MCF 10A (cell line): ENCODE data around the gene ROBO2. TPM values are rescaled to one million over a fixed set of nuclear protein-coding genes. Genes with fewer than 3 reads are reported as not detected.

ENCODE experiments used
- BruUV-seq: library from RNA; stranded (reverse); fragments of 400-500 nt; replicated peaks from 2 replicates; lab custom pipeline; 2021; lab: Mats Ljungman, UMichigan
- CTCF ChIA-PET: fragments of 300-600 bp; sonication (Branson Sonifier 250); formaldehyde crosslinking; extraction: SDS; loops from one replicate; lab custom pipeline; 2021; ENCODE audit warnings: antibody characterized with exemption, inconsistent platforms; lab: Yijun Ruan, JAX
- POLR2A ChIA-PET: fragments of 300-600, 350-650 bp; sonication (Branson Sonifier 250); formaldehyde crosslinking; extraction: SDS; loops from one replicate; lab custom pipeline; 2020; ENCODE audit warnings: antibody characterized with exemption, inconsistent platforms; lab: Yijun Ruan, JAX
- DNase-seq: peaks from one replicate; pipeline ENCODE4 v3.0.0-alpha.2; 2018; ENCODE audit not compliant: unreplicated experiment
- H3K27ac Mint-ChIP-seq: one replicate; pipeline ENCODE4 v1.8.0; 2022; ENCODE audit warnings: mild to moderate bottlenecking, low read depth, mixed read lengths; ENCODE audit not compliant: unreplicated experiment
- H3K27me3 Mint-ChIP-seq: one replicate; pipeline ENCODE4 v1.8.0; 2022; ENCODE audit warnings: mixed read lengths; ENCODE audit not compliant: insufficient read depth, unreplicated experiment
- H3K36me3 Mint-ChIP-seq: one replicate; pipeline ENCODE4 v1.8.0; 2022; ENCODE audit warnings: mild to moderate bottlenecking, moderate library complexity, mixed read lengths; ENCODE audit not compliant: insufficient read depth, unreplicated experiment
- H3K4me1 Mint-ChIP-seq: one replicate; pipeline ENCODE4 v1.8.0; 2022; ENCODE audit warnings: mixed read lengths; ENCODE audit not compliant: insufficient read depth, unreplicated experiment
- H3K4me3 Mint-ChIP-seq: one replicate; pipeline ENCODE4 v1.8.0; 2022; ENCODE audit warnings: mild to moderate bottlenecking, moderate library complexity, mixed read lengths; ENCODE audit not compliant: unreplicated experiment
- H3K9me3 Mint-ChIP-seq: one replicate; pipeline ENCODE4 v1.8.0; 2022; ENCODE audit warnings: mixed read lengths; ENCODE audit not compliant: unreplicated experiment
- intact Hi-C: fragments of 100-400 bp; cut with micrococcal nuclease; formaldehyde crosslinking; loops from 2 replicates; pipeline ENCODE4 v1.14.1; 2022
- total RNA-seq: library from RNA; stranded (reverse); gene quantifications from 2 replicates; pipeline ENCODE4 v1.2.3, GENCODE V29; 2022
- TF ChIP-seq, protein P1 (sequence below): fragments of 200-600 bp; IDR thresholded peaks from one replicate; pipeline ENCODE4 v1.8.0; 2022; ENCODE audit warnings: antibody characterized with exemption, mild to moderate bottlenecking; ENCODE audit not compliant: unreplicated experiment

ROBO2 gene
- total RNA-seq, 1 experiment from 2014 or later: not detected

DNA sequence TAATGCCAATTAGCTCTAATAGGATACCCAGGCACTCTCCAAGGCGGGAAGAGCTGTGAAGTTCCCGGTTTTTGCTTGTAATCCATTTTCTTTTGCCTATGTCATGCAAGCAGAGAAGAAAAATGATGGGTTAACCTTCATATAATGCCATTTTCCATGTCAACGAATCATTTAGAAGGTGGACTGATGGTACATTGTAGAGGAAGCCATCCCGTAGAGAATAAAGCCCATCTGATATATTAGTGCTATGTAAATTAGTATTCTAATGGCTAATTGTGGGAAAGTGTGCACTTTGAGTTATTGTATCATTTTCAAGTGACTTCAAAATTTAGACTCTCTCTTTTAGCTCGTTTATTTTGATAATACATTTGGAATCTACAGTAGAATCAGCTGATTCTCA, 509.1 kb downstream of the ROBO2 start:
- intact Hi-C loops: no loop called here
- TF ChIP-seq, protein P1, sequence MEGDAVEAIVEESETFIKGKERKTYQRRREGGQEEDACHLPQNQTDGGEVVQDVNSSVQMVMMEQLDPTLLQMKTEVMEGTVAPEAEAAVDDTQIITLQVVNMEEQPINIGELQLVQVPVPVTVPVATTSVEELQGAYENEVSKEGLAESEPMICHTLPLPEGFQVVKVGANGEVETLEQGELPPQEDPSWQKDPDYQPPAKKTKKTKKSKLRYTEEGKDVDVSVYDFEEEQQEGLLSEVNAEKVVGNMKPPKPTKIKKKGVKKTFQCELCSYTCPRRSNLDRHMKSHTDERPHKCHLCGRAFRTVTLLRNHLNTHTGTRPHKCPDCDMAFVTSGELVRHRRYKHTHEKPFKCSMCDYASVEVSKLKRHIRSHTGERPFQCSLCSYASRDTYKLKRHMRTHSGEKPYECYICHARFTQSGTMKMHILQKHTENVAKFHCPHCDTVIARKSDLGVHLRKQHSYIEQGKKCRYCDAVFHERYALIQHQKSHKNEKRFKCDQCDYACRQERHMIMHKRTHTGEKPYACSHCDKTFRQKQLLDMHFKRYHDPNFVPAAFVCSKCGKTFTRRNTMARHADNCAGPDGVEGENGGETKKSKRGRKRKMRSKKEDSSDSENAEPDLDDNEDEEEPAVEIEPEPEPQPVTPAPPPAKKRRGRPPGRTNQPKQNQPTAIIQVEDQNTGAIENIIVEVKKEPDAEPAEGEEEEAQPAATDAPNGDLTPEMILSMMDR: no peak
- Mint-ChIP-seq H3K36me3 (no peaks in the 10 kb centered on the region), H3K9me3 (no peaks in the 10 kb centered on the region), H3K4me1 (no peaks in the 10 kb centered on the region), H3K27me3 (no peaks in the 10 kb centered on the region), H3K27ac (no peak overlapping the region), H3K4me3 (no peak overlapping the region)
- CTCF ChIA-PET: no interaction called here
- no peak for DNase-seq
- no TSS peak for BruUV-seq
- POLR2A ChIA-PET: no interaction called here

DNA sequence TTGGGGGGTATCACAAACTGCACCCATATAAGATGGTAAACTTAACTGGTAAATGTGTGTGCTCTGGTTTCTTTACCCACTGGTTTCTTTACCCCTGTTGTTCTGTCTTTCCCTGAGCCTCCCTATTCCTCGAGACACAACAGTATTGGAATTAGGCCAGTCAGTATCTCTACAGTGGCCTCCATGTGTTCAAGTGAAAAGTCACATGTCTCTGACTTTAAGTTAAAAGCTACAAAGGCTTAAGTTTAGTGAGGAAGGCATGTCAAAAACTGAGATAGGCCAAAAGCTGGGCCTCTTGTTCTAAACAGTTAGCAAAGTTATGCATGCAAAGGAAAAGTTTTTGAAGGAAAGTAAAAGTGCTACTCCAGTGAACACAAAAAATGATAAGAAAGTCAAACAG, 513.3 kb downstream of the ROBO2 start:
- ChIA-PET CTCF (no interaction called here), POLR2A (no interaction called here)
- no peak for DNase-seq
- H3K4me3 Mint-ChIP-seq: no peak overlapping the region
- H3K27me3 Mint-ChIP-seq: no peaks in the 10 kb centered on the region
- TF ChIP-seq, protein P1: no peak
- intact Hi-C loops: no loop called here
- no peaks in the 10 kb centered on the region for H3K36me3 Mint-ChIP-seq
- no peaks in the 10 kb centered on the region for H3K9me3 Mint-ChIP-seq
- H3K27ac Mint-ChIP-seq: no peak overlapping the region
- H3K4me1 Mint-ChIP-seq: no peaks in the 10 kb centered on the region
- no TSS peak for BruUV-seq

DNA sequence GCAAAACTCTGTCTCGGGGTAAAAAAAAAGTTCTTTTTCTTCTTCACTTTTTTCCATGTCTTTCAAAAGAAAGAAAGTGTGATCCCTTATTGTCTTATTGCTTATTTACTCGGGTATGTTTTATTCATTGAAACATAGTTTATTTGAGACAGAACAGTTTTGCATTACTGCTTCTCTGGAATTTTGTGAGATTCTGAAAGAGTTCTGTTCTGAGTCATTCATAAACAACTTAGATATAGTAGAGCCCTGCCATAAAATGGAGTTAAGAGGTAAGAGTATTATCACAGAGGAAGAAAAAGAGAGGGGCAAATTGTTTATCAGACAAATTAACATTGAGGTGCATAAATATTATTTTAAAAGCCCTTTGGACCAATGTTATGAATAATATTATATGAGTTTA, 522.2 kb downstream of the ROBO2 start:
- H3K36me3 Mint-ChIP-seq: no peaks in the 10 kb centered on the region
- H3K4me1 Mint-ChIP-seq: no peaks in the 10 kb centered on the region
- no peak overlapping the region for H3K27ac Mint-ChIP-seq
- H3K4me3 Mint-ChIP-seq: no peak overlapping the region
- no TSS peak for BruUV-seq
- no peak for DNase-seq
- no peaks in the 10 kb centered on the region for H3K9me3 Mint-ChIP-seq
- H3K27me3 Mint-ChIP-seq: no peaks in the 10 kb centered on the region
- ChIA-PET CTCF (interaction anchor here (1.6 kb wide), 1 partner anchor 11 kb away, joined by 3 read pairs; no protein-coding TSS in a partner anchor), POLR2A (no interaction called here)
- intact Hi-C loops: no loop called here
- TF ChIP-seq, protein P1: no peak

DNA sequence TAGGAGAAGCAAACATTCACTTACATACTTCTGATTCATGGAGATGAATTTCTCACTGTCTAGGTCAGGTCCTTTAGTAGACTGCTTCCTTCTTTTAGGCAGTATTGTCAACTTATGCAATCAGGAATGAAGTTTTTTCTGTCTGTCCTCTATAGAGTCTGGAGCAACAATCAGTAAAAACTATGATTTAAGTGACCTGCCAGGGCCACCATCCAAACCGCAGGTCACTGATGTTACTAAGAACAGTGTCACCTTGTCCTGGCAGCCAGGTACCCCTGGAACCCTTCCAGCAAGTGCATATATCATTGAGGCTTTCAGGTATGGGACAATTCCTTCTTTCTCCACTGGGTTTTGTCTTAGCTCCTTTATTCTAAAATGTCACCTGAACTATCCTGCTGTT, 523.1 kb downstream of the ROBO2 start:
- intact Hi-C loops: no loop called here
- no peaks in the 10 kb centered on the region for H3K9me3 Mint-ChIP-seq
- no peaks in the 10 kb centered on the region for H3K36me3 Mint-ChIP-seq
- BruUV-seq: no TSS peak
- TF ChIP-seq, protein P1: no peak
- H3K27ac Mint-ChIP-seq: no peak overlapping the region
- no peak for DNase-seq
- no peaks in the 10 kb centered on the region for H3K27me3 Mint-ChIP-seq
- H3K4me3 Mint-ChIP-seq: no peak overlapping the region
- ChIA-PET CTCF (interaction anchor here (0.7 to 1.6 kb wide), 2 partner anchors 10 to 1043 kb away, joined by 3 read pairs; no protein-coding TSS in a partner anchor), POLR2A (no interaction called here)
- no peaks in the 10 kb centered on the region for H3K4me1 Mint-ChIP-seq
